Middle frontal gyrus (tissue), 1 donor: Measurements from ENCODE around the gene TLCD2.
"Not testable (repeated sequence)": the region's sequence is repeated elsewhere in the genome, so short reads cannot be mapped to it uniquely, and the experiment has no call there.

Experiments used
- DNase-seq: peaks from one replicate; pipeline ENCODE4 v3.0.0-alpha.2; 2015; ENCODE audit warnings: low spot score; ENCODE audit errors: extremely low spot score

Gene TLCD2, protein sequence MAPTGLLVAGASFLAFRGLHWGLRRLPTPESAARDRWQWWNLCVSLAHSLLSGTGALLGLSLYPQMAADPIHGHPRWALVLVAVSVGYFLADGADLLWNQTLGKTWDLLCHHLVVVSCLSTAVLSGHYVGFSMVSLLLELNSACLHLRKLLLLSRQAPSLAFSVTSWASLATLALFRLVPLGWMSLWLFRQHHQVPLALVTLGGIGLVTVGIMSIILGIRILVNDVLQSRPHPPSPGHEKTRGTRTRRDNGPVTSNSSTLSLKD

DNA sequence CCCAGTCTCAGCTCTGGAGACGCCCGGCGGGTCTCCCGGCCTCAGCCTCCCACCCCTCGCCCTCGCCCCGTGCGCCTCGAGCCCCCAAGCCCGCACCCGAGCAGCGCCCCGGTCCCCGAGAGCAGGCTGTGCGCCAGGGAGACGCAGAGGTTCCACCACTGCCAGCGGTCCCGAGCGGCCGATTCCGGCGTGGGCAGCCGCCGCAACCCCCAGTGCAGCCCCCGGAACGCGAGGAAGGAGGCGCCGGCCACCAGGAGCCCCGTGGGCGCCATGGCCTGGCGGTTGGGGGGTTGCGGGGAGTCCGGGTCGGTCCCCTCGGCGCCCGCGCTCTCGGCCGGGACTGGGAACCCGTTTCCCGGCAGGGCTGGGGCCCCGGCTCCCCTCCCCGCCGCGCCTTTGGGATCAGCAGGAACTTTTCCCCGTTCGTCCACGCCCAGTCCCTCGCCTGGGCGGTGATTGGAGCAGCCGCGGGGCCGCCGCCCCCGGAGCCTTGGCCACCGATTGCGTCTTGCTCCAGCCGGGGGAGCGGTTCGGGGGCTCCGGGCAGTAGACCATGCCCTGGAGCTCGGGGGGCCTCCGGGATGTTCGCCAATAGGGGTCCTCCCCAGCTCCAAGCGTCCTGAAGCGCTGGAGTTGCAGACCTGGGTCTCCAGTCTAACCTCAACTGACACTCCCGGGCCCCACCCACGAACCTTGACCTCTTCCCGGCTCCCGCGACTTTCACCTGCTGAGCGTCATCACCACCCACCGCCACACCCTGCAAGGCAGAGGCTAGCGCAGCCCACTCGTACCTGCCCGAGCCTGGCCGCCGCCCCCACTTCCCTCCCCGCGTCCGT, at the start of gene TLCD2:
Gene TLCD2 (minus strand): TSS at position 407 of the 836 bp plus-strand sequence. CDS start 135 bp downstream, at position 272.
- no peak for DNase-seq

DNA sequence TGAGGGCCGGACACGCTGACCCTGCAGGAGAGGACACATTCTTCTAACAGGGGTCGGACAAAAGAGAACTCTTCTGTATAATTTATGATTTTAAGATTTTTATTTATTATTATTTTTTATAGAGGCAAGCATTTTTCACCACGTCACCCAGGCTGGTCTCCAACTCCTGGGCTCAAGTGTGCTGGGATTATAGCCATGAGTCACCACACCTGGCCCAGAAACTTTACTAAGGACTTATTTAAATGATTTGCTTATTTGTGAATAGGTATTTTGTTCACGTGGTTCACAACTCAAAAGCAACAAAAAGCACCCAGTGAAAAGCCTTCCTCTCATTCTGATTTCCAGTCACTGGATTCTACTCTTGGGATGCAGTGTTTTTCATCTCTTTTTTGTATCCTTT, 49.4 kb upstream of the TLCD2 start:
- no peak for DNase-seq

DNA sequence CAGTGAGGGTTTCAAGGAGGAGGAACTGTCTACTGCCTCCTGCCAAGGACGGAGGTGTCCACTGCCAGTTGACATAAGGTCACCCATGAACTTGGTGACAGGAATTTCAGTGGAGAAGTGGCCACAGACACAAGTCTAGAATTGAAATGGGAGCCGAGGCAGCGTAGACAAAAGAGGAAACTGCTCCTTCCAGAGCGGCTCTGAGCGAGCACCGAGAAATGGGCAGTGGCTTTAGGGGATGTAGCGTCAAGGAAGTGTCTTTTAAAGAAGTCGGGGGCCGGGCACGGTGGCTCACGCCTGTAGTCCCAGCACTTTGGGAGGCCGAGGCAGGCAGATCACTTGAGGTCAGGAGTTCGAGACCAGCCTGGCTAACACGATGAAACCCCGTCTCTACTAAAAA, 48.6 kb upstream of the TLCD2 start:
- DNase-seq: no peak

DNA sequence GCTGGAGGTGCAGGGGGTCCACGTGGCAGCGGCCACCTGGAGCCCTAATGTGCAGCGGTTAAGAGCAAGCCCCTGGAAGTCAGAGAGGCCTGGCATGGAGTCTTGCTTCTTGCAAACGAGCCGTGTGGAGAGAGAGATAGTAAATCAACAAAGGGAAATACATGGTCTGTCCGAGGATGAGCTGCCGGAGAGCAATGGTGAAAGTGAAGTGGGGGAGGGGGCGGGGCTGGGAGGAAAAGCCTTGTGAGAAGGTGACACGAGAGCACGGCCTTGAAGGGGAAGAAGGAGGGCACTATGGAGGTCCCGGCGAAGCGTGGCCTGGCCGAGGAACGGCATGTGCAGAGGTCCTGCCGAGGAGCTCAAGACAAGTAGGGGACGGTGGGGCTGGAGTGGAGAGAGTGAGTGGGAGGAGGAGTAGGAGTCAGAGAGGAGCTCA, 45.7 kb upstream of the TLCD2 start:
- DNase-seq: no peak

DNA sequence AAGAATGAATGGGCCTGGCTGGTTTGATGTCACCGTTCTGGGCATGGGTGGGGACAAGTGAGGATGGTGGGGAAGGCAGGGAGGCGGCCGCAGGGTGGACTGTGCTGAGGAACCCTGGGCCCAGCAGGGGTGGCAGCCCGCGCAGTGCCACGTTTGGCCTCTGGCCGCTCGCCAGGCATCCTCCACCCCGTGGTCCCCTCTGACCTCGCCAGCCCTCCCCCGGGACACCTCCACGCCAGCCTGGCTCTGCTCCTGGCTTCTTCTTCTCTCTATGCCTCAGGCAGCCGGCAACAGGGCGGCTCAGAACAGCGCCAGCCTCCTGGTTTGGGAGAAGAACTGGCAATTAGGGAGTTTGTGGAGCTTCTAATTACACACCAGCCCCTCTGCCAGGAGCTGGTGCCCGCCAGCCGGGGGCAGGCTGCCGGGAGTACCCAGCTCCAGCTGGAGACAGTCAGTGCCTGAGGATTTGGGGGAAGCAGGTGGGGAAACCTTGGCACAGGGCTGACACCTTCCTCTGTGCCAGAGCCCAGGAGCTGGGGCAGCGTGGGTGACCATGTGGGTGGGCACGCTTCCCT, 45.2 kb upstream of the TLCD2 start:
- no peak for DNase-seq

DNA sequence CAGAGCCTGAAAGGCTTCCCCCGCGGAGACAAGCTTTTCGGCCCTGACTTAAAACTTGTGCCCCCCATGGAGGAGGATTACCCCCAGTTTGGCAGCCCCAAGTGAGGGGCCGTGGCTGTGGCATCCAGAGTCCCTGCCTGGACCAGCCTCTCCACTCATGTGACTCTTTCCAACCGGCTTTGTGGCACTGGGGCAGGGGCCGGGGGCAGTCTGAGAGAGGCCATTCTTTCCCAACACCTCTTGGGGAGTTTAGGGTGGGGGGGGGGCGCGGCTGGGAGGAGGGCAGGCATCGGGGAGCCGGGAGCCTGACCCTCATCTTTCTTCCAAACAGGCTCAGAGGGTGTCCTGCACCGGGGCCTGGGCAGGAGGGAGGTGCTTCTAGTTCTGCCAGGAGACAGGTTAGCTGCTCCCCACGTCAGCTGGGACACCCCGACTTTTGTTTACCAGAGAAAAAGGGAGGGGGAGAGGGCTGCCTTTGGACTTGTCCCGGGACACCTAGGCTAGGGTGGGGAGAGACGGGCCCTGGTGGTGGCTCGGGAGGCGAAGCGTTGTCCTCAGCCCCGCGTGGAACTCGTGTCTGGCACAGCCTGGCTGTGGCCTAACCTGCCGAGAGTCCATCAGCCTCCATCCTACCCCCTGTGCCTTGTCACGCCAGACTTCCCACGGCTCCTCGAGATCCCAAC, 44.4 kb upstream of the TLCD2 start:
- DNase-seq: no peak

DNA sequence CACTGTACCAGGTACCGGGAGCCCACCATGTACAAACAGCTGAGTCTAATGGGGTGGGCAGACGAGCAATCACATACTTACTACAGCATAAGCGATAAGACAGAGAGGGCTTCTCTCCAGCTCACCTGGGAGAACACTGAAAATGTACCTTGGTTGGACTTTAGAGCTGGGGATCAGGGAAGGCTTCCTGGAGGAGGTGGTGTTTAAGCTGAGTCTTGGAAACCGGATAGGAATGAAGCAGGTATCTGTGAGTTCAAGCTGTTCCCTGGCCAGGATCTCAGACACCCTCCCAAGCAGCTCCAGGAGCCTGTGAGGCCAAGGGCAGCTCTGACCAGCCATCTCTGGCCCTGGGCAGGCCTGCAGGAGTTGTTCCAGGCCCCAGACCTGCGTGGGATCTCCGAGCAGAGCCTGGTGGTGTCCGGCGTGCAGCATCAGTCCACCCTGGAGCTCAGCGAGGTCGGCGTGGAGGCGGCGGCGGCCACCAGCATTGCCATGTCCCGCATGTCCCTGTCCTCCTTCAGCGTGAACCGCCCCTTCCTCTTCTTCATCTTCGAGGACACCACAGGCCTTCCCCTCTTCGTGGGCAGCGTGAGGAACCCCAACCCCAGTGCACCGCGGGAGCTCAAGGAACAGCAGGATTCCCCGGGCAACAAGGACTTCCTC, 43.7 kb upstream of the TLCD2 start:
- DNase-seq: no peak

DNA sequence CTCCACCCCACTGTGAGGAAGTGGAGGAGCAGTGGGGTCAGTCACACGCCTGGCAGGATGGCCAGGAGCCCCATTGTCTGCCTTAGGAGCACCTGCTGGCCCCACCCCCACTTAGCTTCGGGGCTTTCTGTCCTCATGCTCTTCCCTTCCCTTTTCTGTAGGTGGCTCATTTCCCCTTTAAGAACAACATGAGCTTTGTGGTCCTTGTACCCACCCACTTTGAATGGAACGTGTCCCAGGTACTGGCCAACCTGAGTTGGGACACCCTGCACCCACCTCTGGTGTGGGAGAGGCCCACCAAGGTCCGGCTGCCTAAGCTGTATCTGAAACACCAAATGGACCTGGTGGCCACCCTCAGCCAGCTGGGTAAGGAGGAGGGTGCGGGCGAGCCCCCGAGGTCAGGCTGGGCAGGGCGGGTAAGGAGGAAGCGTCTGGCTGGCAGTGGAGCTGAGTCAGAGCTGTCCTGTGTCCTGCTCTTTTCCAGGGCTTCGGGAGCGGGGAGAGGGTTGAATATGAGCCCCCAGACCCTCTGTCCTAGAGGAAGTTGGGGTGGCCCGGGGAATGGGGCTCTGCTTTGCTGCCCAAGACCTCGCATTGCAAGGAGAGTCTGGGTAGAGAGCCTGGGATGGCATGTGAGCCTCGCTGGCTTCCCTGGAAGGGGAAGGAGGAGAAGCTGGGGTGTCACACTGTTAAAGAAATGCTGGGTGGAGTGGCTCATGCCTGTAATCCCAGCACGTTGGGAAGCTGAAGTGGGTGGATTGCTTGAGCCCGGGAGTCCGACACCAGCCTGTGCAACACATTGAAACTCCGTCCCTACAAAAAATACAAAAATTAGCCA, 42.5 kb upstream of the TLCD2 start:
- no peak for DNase-seq

DNA sequence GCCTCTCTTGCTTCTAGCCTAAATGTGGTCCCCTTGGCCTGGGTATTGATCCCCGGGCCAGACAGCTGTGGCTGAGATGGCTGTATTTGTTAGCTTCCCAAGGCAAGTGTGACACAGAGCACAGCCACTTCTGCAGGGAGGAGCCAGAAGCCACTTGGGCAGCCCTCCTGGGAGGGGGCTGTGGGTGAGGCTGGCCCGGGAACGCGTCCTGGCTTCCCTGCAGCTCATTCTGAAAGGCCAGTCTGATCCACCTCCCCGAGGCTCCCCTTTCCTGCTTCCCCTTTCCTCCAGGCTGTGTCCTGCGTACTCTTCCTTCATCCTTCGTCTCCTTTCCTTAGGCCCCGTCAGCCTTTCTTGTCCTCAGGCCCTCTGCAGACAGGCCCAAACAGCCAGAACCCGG, 40.5 kb upstream of the TLCD2 start:
- no peak for DNase-seq

DNA sequence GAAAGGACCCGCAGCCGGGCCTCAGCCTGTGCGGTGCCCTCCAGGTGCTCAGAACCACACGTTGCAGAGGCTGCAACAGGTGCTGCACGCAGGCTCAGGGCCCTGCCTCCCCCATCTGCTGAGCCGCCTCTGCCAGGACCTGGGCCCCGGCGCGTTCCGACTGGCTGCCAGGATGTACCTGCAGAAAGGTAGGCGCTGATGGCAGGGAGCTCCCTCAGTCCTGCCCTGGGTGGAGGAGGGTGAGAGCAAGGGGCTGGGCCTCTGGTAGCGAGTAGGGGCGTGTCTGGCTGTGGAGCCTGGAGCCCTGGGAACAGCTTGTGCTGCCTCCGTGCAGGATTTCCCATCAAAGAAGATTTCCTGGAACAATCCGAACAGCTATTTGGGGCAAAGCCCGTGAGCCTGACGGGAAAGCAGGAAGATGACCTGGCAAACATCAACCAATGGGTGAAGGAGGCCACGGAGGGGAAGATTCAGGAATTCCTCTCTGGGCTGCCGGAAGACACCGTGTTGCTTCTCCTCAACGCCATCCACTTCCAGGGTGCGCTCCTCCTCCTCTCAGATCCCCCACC, 36.9 kb upstream of the TLCD2 start:
- no peak for DNase-seq

DNA sequence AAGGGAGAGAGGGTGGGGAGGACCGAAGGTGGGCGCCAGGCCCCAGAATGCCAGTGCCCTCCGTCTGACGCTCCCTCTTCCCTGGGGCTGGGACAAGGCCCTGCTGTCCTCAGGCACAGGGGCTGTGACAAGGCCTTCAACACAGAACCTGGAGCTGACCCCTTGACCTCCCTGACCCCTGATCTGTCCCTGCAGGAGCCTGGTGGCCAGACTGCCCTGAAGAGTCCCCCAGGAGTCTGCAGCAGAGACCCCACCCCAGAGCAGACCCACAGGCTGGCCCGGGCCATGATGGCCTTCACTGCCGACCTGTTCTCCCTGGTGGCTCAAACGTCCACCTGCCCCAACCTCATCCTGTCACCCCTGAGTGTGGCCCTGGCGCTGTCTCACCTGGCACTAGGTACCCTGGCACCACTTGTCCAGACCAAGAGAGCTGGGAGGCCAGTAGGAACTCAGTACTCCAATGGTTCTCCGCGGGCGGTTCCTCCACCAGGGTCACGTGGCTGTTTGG, 35.4 kb upstream of the TLCD2 start:
- DNase-seq: no peak

DNA sequence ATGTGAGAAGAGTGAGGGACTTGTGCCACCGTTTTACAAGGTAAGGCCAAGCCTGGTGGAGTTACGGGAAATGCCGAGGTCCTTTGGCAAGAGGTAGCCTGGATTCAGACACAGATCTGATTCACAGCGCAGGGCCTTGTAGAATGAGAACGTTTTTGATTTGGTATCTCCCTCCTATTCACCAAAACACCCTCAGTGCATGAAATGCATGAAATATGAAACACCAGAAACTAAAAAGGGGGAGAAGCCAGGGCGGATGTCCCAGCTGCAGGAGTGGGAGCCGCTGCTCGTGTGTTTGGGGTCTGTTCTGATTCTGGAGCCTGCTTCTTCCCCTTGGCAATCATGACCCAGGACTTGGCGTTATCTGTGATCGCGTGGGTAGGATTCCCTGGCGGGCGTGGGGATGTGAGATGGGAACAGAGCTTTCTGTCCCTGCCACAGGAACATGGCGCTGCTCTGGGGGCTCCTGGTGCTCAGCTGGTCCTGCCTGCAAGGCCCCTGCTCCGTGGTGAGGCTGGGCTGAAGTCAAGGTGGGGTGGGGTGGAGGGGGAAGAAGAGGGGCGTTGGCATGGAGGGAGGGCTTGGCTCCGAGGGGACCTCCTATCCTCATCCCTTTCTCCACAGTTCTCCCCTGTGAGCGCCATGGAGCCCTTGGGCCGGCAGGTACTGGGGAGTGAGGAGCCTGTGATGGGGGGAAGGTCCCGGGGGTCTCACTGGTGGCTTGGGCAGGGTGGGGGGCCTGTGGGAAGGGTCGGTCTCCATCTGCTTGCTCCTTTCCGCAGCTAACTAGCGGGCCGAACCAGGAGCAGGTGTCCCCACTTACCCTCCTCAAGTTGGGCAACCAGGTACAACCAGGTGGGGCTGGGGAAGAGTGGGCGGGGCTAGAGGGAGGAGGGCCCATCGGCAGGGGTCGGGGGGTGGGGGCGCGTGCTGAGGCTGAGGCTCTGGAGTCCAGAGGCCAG, 34.7 kb upstream of the TLCD2 start:
- DNase-seq: no peak

DNA sequence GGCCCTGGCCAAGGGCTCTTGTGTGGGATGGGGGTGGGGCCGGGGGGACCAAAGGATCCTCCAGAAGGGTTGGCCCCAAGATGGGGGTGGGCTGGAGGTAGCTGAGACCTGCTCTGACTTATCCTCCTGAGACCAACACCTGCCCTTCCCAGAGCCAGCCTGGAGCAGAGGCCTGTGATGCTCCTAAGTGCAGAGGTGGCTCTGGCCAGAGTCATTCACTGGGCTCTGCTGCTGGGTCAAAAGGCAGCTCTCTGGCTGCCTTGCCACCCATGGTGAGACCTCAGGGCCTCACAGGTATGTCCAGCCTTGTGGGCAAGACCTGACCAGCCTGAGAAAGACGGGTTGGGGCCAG, 32.9 kb upstream of the TLCD2 start:
- DNase-seq: no peak

DNA sequence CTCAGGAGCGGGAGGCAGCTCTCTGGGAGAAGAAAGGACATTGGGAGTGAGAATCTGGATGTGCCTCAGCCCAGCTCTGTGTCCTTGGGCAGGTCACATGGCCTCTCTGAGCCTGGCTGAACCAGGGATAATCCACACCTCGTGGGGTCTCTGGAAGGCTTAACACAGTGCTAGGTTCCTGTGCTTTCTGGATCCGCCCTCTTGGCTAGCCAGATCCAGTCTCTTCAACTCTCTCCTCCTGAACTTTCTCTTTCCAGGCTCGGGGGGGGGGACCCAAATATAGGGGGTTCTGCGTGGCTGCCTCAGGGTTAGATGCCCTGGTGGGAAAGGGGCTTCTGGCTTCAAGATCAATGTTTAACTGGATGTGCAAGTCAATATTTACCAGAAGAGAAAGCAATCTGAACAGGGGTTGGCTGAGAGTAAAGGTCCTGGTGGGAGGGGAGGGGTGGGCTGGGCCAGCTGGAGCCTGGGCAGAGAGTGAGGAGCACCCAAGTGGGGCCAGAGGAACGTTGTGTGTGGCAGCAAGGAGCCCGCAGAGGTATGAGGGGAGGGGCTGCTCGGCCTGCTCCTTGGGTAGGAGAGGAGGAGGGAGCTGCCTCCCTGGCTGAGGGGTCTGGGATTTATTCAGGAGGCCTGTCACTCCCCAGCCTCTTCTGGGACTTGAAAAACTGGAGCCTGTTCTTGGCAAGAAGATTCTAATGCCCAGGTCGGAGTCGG, 32.4 kb upstream of the TLCD2 start, which contains the start of gene SERPINF2:
Gene SERPINF2 (plus strand): TSS at position 501 of the 717 bp plus-strand sequence. CDS start 2,125 bp downstream, outside the sequence.
- DNase-seq: no peak

DNA sequence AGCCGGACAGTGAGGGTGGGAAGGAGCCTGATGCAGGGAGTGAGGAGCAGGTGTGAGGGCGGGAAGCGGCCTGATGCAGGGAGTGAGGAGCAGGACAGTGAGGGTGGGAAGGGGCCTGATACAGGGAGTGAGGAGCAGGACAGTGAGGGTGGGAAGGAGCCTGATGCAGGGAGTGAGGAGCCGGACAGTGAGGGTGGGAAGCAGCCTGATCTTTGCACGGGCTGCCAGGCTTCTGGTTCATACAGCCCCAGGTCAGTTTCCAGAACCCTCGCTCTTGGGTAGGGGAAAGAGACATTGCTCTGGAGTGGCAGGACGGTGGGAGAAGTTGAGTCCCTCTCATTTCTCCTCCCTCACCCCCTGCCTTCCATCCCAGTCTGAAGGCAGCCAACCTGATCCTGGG, 31.7 kb upstream of the TLCD2 start:
- DNase-seq: not testable (repeated sequence)

DNA sequence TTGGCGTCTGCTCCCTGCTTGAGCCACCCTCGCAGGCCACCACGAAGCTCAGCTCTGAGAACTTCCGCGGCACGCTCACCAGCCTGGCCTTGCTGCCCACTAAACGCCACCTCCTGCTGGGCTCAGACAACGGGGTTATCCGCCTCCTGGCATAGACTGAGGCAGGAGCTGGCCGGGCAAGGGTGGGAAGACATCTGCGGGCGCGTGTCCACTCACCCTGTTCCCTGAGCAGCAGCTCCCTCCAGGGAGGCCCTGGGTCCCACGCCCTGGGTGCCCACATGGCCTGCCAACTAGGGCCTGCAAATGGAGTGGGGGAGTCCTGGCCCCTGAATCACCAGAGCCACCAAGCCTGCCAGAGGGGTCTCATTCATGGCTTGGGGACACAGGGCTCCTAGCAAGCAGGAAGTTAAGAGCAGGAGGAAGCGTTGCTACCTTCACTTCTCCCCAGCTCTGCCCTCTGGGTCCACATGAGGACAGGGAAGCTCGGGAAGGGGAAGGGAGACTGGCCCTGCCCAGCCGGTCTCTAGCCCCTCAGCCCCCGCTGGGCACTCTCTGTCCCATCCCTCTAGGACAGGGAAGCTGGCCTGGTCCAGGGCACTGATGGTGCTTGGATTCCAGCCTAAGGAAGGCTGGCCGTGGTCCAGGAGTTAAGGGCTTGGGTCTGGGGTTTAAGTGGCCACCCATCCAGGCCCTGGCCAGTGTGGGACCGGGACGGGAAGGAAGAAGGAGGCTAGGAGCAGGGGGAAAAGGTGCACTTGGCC, 27.5 kb upstream of the TLCD2 start:
- no peak for DNase-seq
